AG09309 (cell line): ENCODE results near the gene PNMA8A.
"Not testable (repeated sequence)": the region's sequence is repeated elsewhere in the genome, so short reads cannot be mapped to it uniquely, and the experiment has no call there.

ENCODE experiments used
- DNase-seq: peaks from one replicate; pipeline ENCODE4 v3.0.0-alpha.2; 2010; ENCODE audit warnings: low read depth
- H3K4me3 ChIP-seq: 2 replicates; pipeline ENCODE4 v1.5.1; 2011; ENCODE audit warnings: mild to moderate bottlenecking, low read depth, low read length, moderate library complexity; ENCODE audit not compliant: control insufficient read depth
- TF ChIP-seq, protein P1 (sequence below): IDR thresholded peaks from 2 replicates; pipeline ENCODE4 v1.5.1; 2011; ENCODE audit warnings: mild to moderate bottlenecking, low read depth, low read length, inconsistent platforms; ENCODE audit not compliant: insufficient read depth, control insufficient read depth; ENCODE audit errors: missing control alignments

Gene PNMA8A

DNA sequence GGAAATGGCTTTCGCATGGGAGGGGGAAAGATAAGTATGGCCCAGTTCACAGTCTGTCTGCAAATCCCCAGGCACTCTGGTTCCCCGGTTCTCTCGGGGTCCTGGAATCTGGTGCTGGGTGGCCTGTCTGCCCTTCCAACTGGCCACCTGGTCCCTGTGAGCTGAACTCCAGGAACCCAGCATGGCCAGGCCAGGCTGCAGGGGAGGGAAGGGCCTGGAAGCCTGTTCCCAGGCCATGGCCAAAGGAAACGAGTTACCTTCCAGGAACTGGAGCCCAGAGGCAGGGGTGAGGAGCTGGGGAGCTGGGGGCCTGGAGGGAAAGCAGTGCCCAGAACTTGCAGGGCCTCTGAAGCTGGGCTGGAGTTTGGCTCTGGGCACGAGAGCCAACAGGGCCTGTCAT is 23.5 kb downstream of the PNMA8A start:
- no peak for DNase-seq
- TF ChIP-seq, protein P1, sequence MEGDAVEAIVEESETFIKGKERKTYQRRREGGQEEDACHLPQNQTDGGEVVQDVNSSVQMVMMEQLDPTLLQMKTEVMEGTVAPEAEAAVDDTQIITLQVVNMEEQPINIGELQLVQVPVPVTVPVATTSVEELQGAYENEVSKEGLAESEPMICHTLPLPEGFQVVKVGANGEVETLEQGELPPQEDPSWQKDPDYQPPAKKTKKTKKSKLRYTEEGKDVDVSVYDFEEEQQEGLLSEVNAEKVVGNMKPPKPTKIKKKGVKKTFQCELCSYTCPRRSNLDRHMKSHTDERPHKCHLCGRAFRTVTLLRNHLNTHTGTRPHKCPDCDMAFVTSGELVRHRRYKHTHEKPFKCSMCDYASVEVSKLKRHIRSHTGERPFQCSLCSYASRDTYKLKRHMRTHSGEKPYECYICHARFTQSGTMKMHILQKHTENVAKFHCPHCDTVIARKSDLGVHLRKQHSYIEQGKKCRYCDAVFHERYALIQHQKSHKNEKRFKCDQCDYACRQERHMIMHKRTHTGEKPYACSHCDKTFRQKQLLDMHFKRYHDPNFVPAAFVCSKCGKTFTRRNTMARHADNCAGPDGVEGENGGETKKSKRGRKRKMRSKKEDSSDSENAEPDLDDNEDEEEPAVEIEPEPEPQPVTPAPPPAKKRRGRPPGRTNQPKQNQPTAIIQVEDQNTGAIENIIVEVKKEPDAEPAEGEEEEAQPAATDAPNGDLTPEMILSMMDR = no peak
- no peak overlapping the region for H3K4me3 ChIP-seq

DNA sequence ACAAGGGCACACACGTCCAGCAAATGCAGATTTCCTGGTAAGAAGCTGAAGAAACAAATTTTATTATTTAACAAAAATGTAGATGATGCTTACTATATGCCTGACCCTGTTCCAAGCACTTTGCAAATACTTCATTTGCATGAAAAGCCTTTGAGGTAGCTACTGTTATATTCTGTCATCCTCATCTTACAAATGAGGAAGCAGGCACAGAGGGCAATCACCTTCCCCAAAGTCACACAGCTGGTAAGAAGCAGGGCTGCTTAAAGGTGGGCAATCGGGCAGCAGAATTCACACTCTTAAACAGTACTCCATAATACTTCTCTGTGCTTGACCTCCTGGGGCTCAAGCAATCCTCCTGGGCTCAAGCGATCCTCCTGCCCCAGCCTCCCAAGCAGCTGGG is 24.4 kb downstream of the PNMA8A start:
- DNase-seq = no peak
- H3K4me3 ChIP-seq = no peak overlapping the region
- TF ChIP-seq, protein P1 = no peak

DNA sequence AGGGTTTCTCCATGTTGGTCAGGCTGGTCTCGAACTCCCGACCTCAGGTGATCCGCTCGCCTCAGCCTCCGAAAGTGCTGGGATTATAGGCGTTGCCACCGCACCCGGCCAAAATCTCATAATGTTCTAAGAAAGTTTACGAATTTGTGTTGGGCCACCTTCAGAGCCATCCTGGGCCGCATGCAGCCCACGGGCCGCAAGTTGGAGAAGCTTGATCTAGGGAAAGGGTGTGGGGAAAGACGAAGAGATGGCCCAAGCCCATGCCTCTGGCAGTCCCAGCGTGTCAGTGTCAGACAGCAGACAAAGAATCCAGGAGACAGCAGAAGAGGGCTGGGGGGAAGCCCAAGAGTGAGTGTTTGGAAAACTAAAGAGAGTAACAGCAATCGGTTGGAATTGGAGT is 25.3 kb downstream of the PNMA8A start:
- TF ChIP-seq, protein P1 = no peak
- DNase-seq = no peak
- no peak overlapping the region for H3K4me3 ChIP-seq

DNA sequence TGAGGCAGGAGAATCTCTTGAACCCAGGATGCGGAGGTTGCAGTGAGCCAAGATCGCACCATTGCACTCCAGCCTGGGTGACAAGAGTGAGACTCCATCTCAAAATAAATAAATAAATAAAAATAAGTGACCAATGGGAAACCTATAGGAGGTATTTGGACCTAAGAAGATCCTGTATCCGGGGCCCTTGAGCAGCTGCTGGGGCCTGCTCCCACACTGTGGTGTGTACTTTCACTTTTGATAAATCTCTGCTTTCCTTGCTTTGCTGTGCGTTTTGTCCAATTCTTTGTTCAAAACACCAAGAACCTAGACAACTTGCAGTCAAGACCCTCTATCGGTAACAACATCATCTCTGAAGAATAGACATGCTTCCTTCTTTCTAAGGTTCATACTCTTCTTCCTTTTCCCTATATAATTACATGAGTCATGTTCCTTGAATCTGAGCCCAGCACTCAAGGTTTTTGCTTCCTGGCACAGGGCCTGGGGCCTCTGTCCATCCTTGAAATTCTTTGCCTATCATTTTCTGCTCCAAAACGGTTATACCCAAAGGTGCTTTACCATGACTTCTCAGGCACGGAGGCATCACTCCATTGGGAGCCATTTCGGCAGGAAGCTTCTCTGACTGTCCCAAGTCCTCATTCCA is 28.4 kb downstream of the PNMA8A start:
- TF ChIP-seq, protein P1 = no peak
- no peak for DNase-seq
- no peak overlapping the region for H3K4me3 ChIP-seq

DNA sequence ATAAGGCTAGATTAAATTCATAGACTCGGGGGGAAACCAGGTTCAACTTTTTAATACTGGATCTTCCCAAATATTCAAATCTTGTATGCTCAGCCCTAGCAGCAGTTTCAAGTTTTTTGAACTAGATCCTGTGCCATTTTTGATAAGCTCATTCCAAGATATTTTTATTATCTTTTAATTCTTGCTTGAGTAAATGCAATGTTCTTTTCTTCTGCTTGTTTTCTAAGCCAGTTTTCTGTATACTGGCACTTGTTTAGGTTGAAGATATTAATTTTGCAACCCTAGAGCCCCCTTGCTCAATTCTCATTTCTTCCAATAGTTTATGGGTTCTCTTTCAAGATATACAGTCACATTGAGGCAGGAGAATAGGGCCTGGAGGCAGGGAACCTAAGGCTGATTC is 29.5 kb downstream of the PNMA8A start:
- TF ChIP-seq, protein P1 = no peak
- no peak overlapping the region for H3K4me3 ChIP-seq
- no peak for DNase-seq

DNA sequence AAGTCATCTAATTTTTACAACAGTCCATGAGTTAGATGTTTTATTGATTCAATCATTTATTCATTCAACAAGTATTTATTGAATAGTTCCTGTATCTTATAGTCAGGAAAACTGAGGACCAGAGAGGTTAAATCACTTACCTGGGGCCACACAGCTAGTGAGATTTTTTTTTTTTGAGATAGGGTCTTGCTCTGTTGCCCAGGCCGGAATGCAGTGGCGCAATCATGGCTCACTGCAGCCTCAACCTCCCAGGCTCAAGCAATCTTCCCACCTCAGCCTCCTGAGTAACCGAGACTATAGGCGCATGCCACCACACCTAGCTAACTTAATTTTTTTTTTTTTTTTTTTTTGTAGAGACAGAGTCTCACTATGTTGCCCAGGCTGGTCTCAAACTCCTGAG is 35.7 kb downstream of the PNMA8A start:
- H3K4me3 ChIP-seq, DNase-seq: not testable (repeated sequence)

DNA sequence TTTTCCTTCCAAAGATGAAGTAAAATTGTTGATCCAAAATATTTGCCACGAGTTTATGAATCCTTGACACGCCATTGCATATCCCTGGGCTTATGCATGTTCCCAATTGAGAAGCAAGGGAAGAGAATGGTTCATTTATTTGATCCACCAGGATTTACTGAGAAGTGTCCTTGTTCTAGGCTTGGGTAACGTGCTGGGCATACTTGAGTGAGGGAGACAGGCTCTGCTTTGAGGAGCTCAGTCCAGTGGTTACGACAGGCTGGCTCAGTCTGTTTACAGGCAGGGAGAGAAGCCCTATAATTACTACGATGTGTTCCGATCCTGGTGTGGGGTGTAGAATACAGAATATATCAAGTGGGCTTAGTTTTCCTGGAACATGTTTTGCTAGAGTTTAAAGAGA is 36.4 kb downstream of the PNMA8A start:
- no peak for DNase-seq
- H3K4me3 ChIP-seq = no peak overlapping the region
- TF ChIP-seq, protein P1 = no peak

DNA sequence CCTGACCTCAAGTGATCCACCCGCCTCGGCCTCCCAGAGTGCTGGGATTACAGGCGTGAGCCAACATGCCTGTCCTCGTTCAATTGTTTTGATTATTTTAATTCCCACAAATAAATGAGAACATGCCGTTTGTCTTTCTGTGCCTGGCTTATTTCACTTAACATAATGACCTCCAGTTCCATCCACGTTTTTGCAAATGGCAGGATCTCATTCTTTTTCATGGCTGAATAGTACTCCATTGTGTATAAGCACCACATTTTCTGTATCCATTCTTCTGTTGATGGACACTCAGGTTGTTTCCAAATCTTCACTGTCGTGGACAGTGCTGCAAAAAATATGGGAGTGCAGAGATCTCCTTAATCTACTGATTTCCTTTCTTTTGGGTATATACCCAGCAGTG is 37.9 kb downstream of the PNMA8A start:
- DNase-seq, H3K4me3 ChIP-seq: not testable (repeated sequence)
